SKM-1 treated with dmso at 0.1 percent for 144 hours (cell line): ENCODE measurements around the gene TTC34.

Experiments used
- DNase-seq: peaks from one replicate; lab custom pipeline; 2025; ENCODE audit not compliant: unreplicated experiment; lab: John Stamatoyannopoulos, UW

The TTC34 gene

GRCh38 chr1:2812939-2813653, 11.6 kb upstream of the TTC34 start:
- no peak for DNase-seq

- DNase-seq: no peak
Measured at GRCh38 chr1:2812136-2812535, 10.6 kb upstream of the TTC34 start.

- DNase-seq: no peak
Measured at GRCh38 chr1:2811533-2811918, 10.0 kb upstream of the TTC34 start.

GRCh38 chr1:2810899-2811532, 9.5 kb upstream of the TTC34 start:
- DNase-seq: no peak

GRCh38 chr1:2810281-2810680, 8.8 kb upstream of the TTC34 start:
- no peak for DNase-seq

GRCh38 chr1:2809656-2810055, 8.2 kb upstream of the TTC34 start:
- no peak for DNase-seq

GRCh38 chr1:2808831-2809605, 7.5 kb upstream of the TTC34 start:
- DNase-seq: no peak

DNA sequence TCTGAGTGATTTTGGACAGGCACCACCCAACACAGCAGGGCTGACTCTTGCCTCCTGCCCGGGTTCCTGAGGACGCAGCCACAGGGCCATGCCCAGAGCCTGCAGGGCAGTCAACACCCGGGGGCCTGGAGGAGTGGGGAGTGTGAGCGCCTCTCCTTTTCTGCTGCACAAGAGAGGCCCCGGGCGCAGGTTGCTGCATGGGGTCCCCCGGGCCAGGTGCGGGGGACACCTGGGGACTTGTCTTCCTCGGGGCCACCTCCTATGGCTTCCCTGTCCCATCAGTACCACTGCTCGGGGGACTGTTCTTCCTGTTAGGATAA, 6.9 kb upstream of the TTC34 start:
- DNase-seq: no peak

DNA sequence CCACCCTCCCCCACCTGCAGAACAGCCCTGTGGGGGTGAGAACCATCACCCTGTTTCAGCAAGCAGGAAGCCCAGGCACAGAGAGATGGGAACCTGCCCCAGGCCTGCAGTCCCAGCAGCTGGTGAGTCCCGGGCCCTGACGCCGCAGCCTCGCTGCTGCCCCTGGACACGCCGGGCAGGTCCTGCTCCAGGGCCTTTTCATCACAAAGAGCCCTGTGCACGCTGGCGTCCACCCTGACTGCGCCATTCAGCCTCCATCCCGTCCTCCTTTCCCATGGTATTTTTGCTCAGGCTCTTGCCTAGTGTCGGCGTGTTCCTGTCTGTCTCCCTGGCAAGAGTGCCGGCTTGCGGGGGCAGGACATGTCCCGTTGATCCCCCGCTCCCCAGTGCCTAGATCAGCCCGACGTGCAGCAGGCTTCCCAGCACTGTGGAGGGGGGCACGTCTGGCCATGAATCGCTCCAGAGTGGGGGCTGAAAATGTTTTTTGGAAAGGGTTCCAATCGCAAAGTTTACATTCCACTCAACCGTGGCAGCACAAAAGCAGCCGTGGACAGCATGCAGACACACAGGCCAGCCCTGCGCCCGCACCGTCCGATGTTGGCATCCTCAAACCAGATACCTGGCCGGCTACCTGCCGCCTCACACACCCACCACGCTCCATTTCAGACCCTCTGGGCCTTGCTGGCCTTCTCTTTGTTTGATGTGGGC, 6.3 kb upstream of the TTC34 start:
- DNase-seq: no peak

- DNase-seq: no peak
Measured at GRCh38 chr1:2807036-2807435, 5.5 kb upstream of the TTC34 start.

DNA sequence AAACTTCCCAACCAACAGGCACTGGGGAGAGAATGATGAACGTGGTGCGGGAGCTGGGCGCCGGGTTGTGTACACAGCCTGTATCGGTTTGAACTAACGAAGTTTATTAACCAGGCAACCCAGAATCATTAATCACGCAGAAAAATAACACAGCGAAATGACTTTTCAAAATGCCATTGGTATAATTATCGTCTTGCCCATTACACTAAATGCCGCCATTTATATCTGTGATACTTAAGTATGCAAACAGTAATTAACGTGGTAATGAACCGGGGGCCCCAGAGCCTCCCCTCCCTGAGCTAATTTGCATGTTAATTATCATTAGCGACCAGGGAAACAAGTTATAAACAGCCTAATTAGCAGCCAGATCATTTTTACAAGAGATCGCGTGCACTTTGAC, 5.1 kb upstream of the TTC34 start:
- no peak for DNase-seq

GRCh38 chr1:2805801-2806430, 4.4 kb upstream of the TTC34 start:
- DNase-seq: no peak

GRCh38 chr1:2804628-2805351, 3.3 kb upstream of the TTC34 start:
- DNase-seq: no peak

- DNase-seq: no peak
Measured at GRCh38 chr1:2803931-2804627, 2.6 kb upstream of the TTC34 start.

GRCh38 chr1:2803086-2803930, 1.8 kb upstream of the TTC34 start:
- no peak for DNase-seq

- no peak for DNase-seq
Measured at GRCh38 chr1:2802421-2802961, 998 bp upstream of the TTC34 start.

- no peak for DNase-seq
Measured at GRCh38 chr1:2801046-2801445, 447 bp downstream of the TTC34 start.

DNA sequence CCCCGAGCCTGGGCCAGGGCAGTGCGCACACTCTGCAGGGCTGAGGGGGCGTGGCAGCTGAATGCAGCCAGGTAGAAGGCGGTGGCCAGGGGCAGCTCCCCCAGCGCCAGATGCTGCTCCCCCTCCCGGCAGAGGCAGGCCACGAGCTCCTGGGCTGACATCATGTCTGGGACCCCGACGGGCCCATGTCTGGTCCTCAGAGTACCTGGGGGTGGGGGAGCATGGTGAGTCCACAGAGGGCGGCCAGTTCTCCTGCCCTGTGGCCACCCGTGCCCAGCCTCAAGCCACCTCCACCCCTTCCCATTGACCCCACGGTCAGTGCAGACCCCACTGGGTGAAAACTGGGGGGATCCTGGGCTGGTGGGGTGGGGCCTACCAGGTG, 838 bp downstream of the TTC34 start:
- no peak for DNase-seq
